ENCODE measurements around the gene PRR20E.

DNA sequence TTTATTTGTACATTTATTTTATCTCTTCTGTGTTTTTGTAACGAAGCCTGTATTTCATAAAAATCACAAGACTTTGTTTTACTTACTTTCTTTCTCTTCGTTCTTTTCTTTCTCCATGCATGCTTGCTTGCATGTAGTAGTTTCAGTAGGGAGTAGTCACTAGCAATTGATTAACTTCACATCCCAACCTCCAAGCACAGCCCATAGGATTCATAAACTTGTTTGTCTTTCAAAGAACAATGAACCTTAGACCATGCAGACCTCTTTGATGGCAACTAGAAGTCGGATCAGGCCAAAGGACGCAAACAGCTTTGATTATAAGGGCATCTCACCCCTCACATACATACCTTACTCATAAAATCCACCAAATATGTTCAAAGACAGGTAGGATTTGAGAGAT, 29.4 kb upstream of the PRR20E start:
- no peak for TF ChIP-seq CTCF (IDR thresholded peaks at IDR 0.05; ENCODE audit: low read length)
- TF ChIP-seq EZH2 (IDR thresholded peaks at IDR 0.05; ENCODE audit: borderline replicate concordance, low read length) = no peak

Measured in OCI-LY1 (cell line).